ENCODE data around the gene EPHA4. TPM values are rescaled to one million over a fixed set of nuclear protein-coding genes. Genes with fewer than 3 reads are reported as not detected.

The EPHA4 gene
- total and polyA plus RNA-seq, 2 of the 4 experiments (the other 2 are of a cell fraction) = 36.9 to 132 TPM

GRCh38 chr2:221468317-221468716 lies 103.8 kb downstream of the EPHA4 start:
- Histone ChIP-seq H3K27ac (ENCODE audit: insufficient read depth, low read length) (no peak overlapping the region), H3K4me3 (ENCODE audit: insufficient read depth, low read depth, low read length) (no peak overlapping the region), H3K36me3 (ENCODE audit: control insufficient read depth, insufficient read depth, low read length) (peaks cover 1% of the 10 kb centered on the region; the same call in 1 of the 2 replicates), H2BK20ac (ENCODE audit: low read depth, low read length) (no peak overlapping the region), H3K9me1 (ENCODE audit: insufficient read depth, low read length) (no peaks in the 10 kb centered on the region), H3K4me2 (ENCODE audit: low read depth, low read length) (no peak overlapping the region), H3K79me1 (ENCODE audit: low read depth in 1 of 2, low read length in 2 of 2) (peaks cover 0 to 7% of the 10 kb centered on the region in 2 experiments; a peak in 1 of 4 replicates), H4K91ac (ENCODE audit: insufficient read depth, low read depth, low read length) (no peak overlapping the region), H3K14ac (replicated peaks; ENCODE audit: low read depth, low read length) (no peak overlapping the region), H3K27me3 (ENCODE audit: control insufficient read depth, insufficient read depth, low read length) (no peaks in the 10 kb centered on the region), H3K18ac (ENCODE audit: low read depth, low read length) (no peak overlapping the region), H2BK5ac (ENCODE audit: low read depth, low read length, poor library complexity, severe bottlenecking) (no peak overlapping the region), H4K20me1 (ENCODE audit: insufficient read depth, low read length) (no peaks in the 10 kb centered on the region), H2BK15ac (ENCODE audit: low read depth, low read length) (no peak overlapping the region), H3K9ac (ENCODE audit: low read depth, low read length) (no peak overlapping the region), H3K4me1 (ENCODE audit: control insufficient read depth, insufficient read depth, low read length) (no peaks in the 10 kb centered on the region), H4K5ac (ENCODE audit: low read depth, low read length) (no peak overlapping the region), H3K4ac (ENCODE audit: low read depth, low read length) (no peak overlapping the region), H3K56ac (ENCODE audit: extremely low read depth, insufficient read depth, low read length) (no peak overlapping the region), H2AK5ac (ENCODE audit: low read depth, low read length) (no peak overlapping the region), H2AFZ (replicated peaks; ENCODE audit: low read length, poor library complexity) (no peak overlapping the region), H3K9me3 (ENCODE audit: control insufficient read depth, insufficient read depth, low read length) (no peaks in the 10 kb centered on the region), H4K8ac (ENCODE audit: low read depth in 2 of 2, low read length in 2 of 2) (no peak overlapping the region), H2BK120ac (ENCODE audit: low read depth, low read length) (no peak overlapping the region), H2AK9ac (replicated peaks; ENCODE audit: low read depth, low read length, poor library complexity) (no peak overlapping the region), H3K23ac (ENCODE audit: low read depth, low read length) (no peak overlapping the region)
- intact Hi-C loops (cut with micrococcal nuclease) (loop anchor here (10.0 kb wide), 1 partner anchor 496 kb away; no protein-coding TSS in a partner anchor), in situ Hi-C loops (cut with MboI; ENCODE audit: low sequenced_read_pairs) (no loop called here), dilution Hi-C loops (cut with HindIII; ENCODE audit: low sequenced_read_pairs, unreplicated experiment) (no loop called here)
- ChIA-PET POLR2A (ENCODE audit: unreplicated experiment) (no interaction called here), CTCF (interaction anchor here (0.5 kb wide), 1 partner anchor 14 kb away, joined by 3 read pairs; no protein-coding TSS in a partner anchor)
- 48% methylated on average over 2 of the region's 2 CpGs; no CpG with 5 or more reads in 1 of the 2 experiments for WGBS, 2 experiments (ENCODE audit: extremely low coverage in 2 of 2, insufficient read length in 1 of 2)
- no TSS peak for BruUV-seq (replicated peaks)
- no peak for ATAC-seq (ENCODE audit: low read depth)
- DNase-seq = no peak
- TF ChIP-seq CEBPB (IDR thresholded peaks at IDR 0.05; ENCODE audit: low read depth, low read length) (no peak), USF2 (IDR thresholded peaks at IDR 0.05; ENCODE audit: low read depth, low read length) (no peak), MAFK (IDR thresholded peaks at IDR 0.05; ENCODE audit: low read depth, low read length) (no peak), RAD21 (IDR thresholded peaks at IDR 0.05; ENCODE audit: low read length) (no peak), POLR2A (IDR thresholded peaks at IDR 0.05; ENCODE audit: low read depth, low read length) (no peak), CHD1 (IDR thresholded peaks at IDR 0.05; ENCODE audit: low read depth, low read length) (no peak), RFX5 (IDR thresholded peaks at IDR 0.05; ENCODE audit: low read depth, low read length) (no peak), NFE2L2 (IDR thresholded peaks at IDR 0.05; ENCODE audit: low read depth, low read length) (no peak), BHLHE40 (IDR thresholded peaks at IDR 0.05; ENCODE audit: low read depth, low read length) (no peak), SMC3 (IDR thresholded peaks at IDR 0.05; ENCODE audit: low read depth, low read length) (no peak), ELK1 (IDR thresholded peaks at IDR 0.05; ENCODE audit: borderline replicate concordance, low read depth, low read length) (no peak), FOS (IDR thresholded peaks at IDR 0.05; ENCODE audit: low read depth, low read length) (no peak), CTCF (conservative IDR thresholded peaks at IDR 0.05; ENCODE audit: low read depth, low read length) (no peak)
